DOHH2 (cell line): ENCODE data around the gene CDKN2AIPNL.

Source experiments
- H3F3A ChIP-seq: fragments of 200-600 bp; sonication (generic), shearing (Covaris generic); 2 replicates; pipeline ENCODE4 v1.6.0; 2016; ENCODE audit warnings: antibody characterized with exemption, mild to moderate bottlenecking; ENCODE audit not compliant: control insufficient read depth, insufficient read depth
- H3K27ac ChIP-seq: fragments of 200-600 bp; sonication (generic); 2 replicates; pipeline ENCODE4 v1.5.1; 2014; ENCODE audit warnings: low read depth, mild to moderate bottlenecking, low read length, moderate library complexity
- H3K27me3 ChIP-seq: fragments of 200-600 bp; sonication (generic); 2 replicates; pipeline ENCODE4 v1.6.1; 2014; ENCODE audit warnings: mild to moderate bottlenecking, low read length, mixed read lengths; ENCODE audit not compliant: control insufficient read depth
- H3K36me3 ChIP-seq: fragments of 200-600 bp; sonication (generic); 2 replicates; pipeline ENCODE4 v1.6.1; 2014; ENCODE audit warnings: mild to moderate bottlenecking, low read length, moderate library complexity, mixed read lengths; ENCODE audit not compliant: control insufficient read depth
- H3K4me1 ChIP-seq: fragments of 200-600 bp; sonication (generic); 2 replicates; pipeline ENCODE4 v1.6.1; 2014; ENCODE audit warnings: mild to moderate bottlenecking, low read length, mixed read lengths; ENCODE audit not compliant: control insufficient read depth
- H3K4me2 ChIP-seq: fragments of 200-600 bp; sonication (generic); 2 replicates; pipeline ENCODE4 v1.6.0; 2014; ENCODE audit warnings: mild to moderate bottlenecking, low read length, moderate library complexity
- H3K4me3 ChIP-seq: fragments of 200-600 bp; sonication (generic); 2 replicates; pipeline ENCODE4 v1.5.1; 2014; ENCODE audit warnings: mild to moderate bottlenecking, low read length, mixed read lengths
- H3K79me2 ChIP-seq: fragments of 200-600 bp; sonication (generic); 2 replicates; pipeline ENCODE4 v1.6.1; 2014; ENCODE audit warnings: mild to moderate bottlenecking, low read length, mixed read lengths; ENCODE audit not compliant: control insufficient read depth
- H3K9me2 ChIP-seq: fragments of 200-600 bp; sonication (generic); replicated peaks from 2 replicates; pipeline ENCODE4 v1.6.1; 2014; ENCODE audit warnings: mild to moderate bottlenecking, low read length, mixed read lengths; ENCODE audit not compliant: control insufficient read depth
- H3K9me3 ChIP-seq: fragments of 200-600 bp; sonication (generic); 2 replicates; pipeline ENCODE4 v1.6.1; 2014; ENCODE audit warnings: antibody characterized with exemption, low read length, mixed read lengths; ENCODE audit not compliant: control insufficient read depth, insufficient read depth
- H4K20me1 ChIP-seq: fragments of 200-600 bp; sonication (generic); 2 replicates; pipeline ENCODE4 v1.6.0; 2014; ENCODE audit warnings: low read depth, mild to moderate bottlenecking, antibody characterized with exemption, low read length, moderate library complexity; ENCODE audit not compliant: control insufficient read depth, insufficient read depth
- CTCF ChIP-seq: fragments of 200-600 bp; sonication (generic); IDR thresholded peaks from one replicate; pipeline ENCODE4 v1.5.1; 2014; ENCODE audit warnings: antibody characterized with exemption, mild to moderate bottlenecking, low read depth, low read length; ENCODE audit not compliant: poor library complexity, severe bottlenecking
- EZH2phosphoT487 ChIP-seq: fragments of 200-600 bp; sonication (generic); IDR thresholded peaks from 2 replicates; pipeline ENCODE4 v1.6.1; 2017; ENCODE audit warnings: borderline replicate concordance, mild to moderate bottlenecking, antibody characterized with exemption, low read length, moderate library complexity, mixed read lengths

The CDKN2AIPNL gene

GRCh38 chr5:134410822-134411221 is 859 bp downstream of the CDKN2AIPNL start:
- Histone ChIP-seq H3K4me1 (peaks cover 22% of the 10 kb centered on the region), H4K20me1 (no peaks in the 10 kb centered on the region), H3K27ac (no peak overlapping the region), H3K9me3 (no peaks in the 10 kb centered on the region), H3K4me3 (peak overlapping the region; percentile 100), H3K9me2 (no peaks in the 10 kb centered on the region), H3K27me3 (no peaks in the 10 kb centered on the region), H3K36me3 (peaks cover 32% of the 10 kb centered on the region), H3K79me2 (peaks cover 43% of the 10 kb centered on the region), H3F3A (no peaks in the 10 kb centered on the region), H3K4me2 (peak overlapping the region; percentile 100)
- no peak for TF ChIP-seq EZH2phosphoT487
- no peak for TF ChIP-seq CTCF

- Histone ChIP-seq H3K4me3 (no peak overlapping the region), H3K4me2 (no peak overlapping the region), H3K36me3 (peaks cover 35% of the 10 kb centered on the region), H3K9me2 (no peaks in the 10 kb centered on the region), H3K4me1 (peaks cover 22% of the 10 kb centered on the region), H3K9me3 (no peaks in the 10 kb centered on the region), H4K20me1 (no peaks in the 10 kb centered on the region), H3K27me3 (no peaks in the 10 kb centered on the region), H3F3A (no peaks in the 10 kb centered on the region), H3K27ac (no peak overlapping the region), H3K79me2 (peaks cover 43% of the 10 kb centered on the region)
- TF ChIP-seq CTCF (no peak), EZH2phosphoT487 (no peak)
Observed at GRCh38 chr5:134409321-134409720, 2.4 kb downstream of the CDKN2AIPNL start.

- H3F3A ChIP-seq: 0 out of 2 replicates have a peak, but pooled peaks cover 4% of the 10 kb centered on the region
- no peaks in the 10 kb centered on the region for H3K9me3 ChIP-seq
- TF ChIP-seq EZH2phosphoT487: no peak
- no peak for TF ChIP-seq CTCF
- no peak overlapping the region for H3K27ac ChIP-seq
- H3K79me2 ChIP-seq: peaks cover 34% of the 10 kb centered on the region
- H3K36me3 ChIP-seq: peaks cover 49% of the 10 kb centered on the region
- no peak overlapping the region for H3K4me2 ChIP-seq
- H3K4me1 ChIP-seq: peaks cover 14% of the 10 kb centered on the region
- H3K4me3 ChIP-seq: no peak overlapping the region
- H3K27me3 ChIP-seq: no peaks in the 10 kb centered on the region
- no peaks in the 10 kb centered on the region for H4K20me1 ChIP-seq
- no peaks in the 10 kb centered on the region for H3K9me2 ChIP-seq
Observed at GRCh38 chr5:134406390-134406789, 5.3 kb downstream of the CDKN2AIPNL start.
